Activated T-cell treated with anti-CD3 and anti-CD28 coated beads for 4 hours (primary cell): Measurements from ENCODE around the gene WRNIP1.
"Not testable (repeated sequence)": the region's sequence is repeated elsewhere in the genome, so short reads cannot be mapped to it uniquely, and the experiment has no call there.

Experiments
- DNase-seq: peaks from one replicate; pipeline ENCODE4 v3.0.0-alpha.2; 2020

WRNIP1 gene

DNA sequence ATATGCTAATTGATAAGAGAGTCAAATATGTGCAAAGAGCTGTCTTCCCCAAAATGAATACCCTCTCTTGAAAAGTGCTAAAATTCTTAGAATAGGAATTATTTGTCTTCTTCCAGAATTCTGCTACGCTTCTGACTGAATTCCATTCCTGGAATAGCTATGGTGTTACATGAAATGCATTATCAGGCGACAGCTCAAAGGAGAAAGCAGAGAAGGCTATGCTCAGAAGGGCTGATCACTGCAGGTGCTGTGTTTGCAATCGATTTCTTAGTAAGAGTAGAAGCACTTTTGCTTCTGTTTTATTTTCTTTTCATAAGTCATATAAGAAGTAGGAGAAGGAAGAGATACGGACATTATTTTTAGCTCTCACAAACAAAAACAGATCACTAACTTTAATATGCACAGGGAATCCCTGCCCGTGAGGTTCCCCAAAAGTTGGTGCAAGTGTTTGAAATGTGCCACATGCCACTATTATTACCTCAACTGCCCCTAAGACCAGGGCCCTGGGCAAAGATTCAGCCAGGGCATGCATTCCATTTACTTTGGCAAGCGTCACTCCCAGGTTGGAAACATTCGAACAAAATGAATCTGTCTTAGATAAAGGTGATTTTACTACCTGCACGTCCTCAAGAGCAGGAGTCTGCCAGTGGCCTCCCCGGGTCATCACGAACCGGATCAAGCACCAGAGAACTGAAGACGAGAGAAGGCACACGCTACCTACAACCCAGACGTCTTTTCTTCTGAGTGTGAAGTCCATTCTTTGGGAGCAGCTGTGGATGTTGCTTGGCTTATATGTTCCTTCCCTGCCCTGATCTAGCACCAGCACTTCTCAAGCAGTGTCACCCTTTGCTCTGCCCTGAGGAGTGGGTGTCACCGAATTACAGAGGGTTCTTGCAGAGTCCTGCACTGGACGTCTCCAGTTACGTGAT, 21.6 kb upstream of the WRNIP1 start:
- DNase-seq, result no peak

GRCh38 chr6:2744209-2744771, 20.9 kb upstream of the WRNIP1 start:
- no peak for DNase-seq

GRCh38 chr6:2744778-2745177, 20.4 kb upstream of the WRNIP1 start:
- DNase-seq, result no peak

- no peak for DNase-seq
Observed at GRCh38 chr6:2745246-2745645, 19.9 kb upstream of the WRNIP1 start.

DNA sequence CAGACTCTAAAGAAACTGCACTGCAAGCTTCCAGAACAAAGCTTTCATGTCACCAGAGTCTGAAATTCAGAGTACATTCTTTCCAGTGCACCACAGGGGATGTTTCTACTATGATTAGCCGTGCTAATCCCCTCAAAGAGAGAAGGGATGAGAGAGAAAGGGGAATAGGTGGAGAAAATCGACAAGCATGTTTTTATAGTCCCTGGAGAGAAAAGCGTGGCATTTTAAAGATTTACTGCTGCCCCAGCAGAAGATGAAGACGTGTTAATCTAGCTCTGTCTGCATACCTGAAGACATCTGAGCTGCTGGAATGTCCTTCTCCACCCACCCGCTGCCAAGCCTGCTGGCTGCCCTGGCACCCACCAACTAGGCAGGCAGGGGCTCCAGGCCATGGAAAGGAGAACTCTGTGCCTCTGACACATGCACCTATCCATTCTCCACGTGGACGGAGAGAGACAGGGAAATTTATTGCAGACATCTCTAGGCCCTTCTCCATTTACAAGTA, 18.6 kb upstream of the WRNIP1 start:
- DNase-seq, result no peak

DNA sequence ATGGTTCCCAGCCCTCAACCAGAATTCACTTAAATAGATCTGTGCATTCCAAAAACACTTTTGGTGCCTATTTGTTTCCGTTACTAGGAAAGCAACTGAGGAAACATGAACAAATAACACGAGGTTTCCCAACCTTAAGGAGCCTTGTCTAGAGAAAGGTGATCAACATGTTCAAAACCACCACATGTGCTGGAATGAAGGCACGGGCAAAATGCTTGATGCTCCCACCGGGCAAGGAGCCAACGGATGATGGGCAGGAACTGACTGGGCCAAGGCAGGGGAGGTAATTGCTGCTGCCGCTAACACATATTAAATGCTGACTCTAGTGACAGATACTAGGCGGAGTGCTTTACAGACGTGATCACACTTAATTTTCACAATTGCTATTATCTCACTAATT, 17.0 kb upstream of the WRNIP1 start:
- no peak for DNase-seq

DNA sequence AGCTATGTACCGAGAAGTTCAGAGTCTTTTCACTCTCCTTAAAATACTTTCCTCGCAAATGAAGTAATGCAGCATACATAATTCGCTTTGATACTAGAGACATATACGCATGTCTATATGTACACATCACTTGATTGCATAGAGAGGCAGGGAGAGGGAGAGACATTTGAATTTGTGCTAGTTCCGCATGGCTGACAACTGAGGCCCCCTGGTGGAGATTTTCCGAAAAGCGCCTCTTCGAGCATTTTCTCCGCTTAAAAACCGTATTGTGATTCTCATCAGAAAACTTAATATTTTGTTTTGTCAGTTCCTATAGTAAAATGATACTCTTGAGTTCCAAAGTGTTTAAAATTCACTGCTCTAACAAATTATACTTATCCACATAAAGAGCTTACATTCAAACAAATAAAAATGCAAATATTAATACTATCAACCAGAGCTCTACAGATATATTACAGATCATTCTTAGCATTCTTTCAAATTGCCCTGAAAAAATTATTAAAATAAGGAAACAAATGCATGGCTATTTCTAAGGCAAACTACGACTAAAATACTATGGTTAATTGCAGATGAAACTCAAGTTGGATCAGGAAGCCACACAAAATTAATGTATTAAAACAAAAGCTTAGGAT, 15.1 kb upstream of the WRNIP1 start:
- DNase-seq, result peak; percentile 68

- no peak for DNase-seq
Observed at GRCh38 chr6:2750832-2751231, 14.4 kb upstream of the WRNIP1 start, which contains the start of gene MYLK4. TSS of gene MYLK4 (minus strand) at chr6:2750922. CDS start at chr6:2749294, 1,628 bp downstream.

- no peak for DNase-seq
Observed at GRCh38 chr6:2751871-2752270, 13.3 kb upstream of the WRNIP1 start.

DNA sequence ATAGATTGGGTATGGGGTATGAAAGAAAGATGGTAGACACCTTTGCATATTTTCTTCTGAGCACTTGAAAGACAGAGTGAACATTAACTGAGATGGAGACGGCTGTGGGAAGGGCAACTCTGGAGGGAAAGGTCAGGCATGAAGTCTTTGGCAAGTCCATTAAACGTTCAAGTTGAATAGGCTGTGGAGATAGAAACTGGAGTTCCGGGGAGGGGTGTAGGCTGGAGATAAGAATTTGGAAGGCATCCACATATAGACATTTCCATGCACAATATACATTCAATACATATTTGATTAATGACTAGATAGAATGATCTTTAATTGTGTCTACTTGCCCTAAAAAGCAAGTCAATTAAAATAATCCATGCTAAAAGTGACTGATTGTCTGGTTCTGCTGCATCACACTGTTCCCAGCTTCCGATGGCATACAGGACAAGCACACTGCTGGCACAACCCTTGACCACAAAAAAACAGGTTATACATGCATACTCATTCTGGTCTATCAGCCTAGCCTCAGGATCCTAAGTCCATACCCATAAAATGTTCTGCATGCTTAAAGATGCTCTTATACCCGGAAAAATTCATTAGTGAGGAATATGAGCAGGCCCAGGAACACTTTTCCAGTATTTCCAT, 12.6 kb upstream of the WRNIP1 start:
- no peak for DNase-seq

GRCh38 chr6:2753110-2753489, 12.1 kb upstream of the WRNIP1 start:
- no peak for DNase-seq

- DNase-seq, result no peak
Observed at GRCh38 chr6:2753743-2754142, 11.4 kb upstream of the WRNIP1 start.

DNA sequence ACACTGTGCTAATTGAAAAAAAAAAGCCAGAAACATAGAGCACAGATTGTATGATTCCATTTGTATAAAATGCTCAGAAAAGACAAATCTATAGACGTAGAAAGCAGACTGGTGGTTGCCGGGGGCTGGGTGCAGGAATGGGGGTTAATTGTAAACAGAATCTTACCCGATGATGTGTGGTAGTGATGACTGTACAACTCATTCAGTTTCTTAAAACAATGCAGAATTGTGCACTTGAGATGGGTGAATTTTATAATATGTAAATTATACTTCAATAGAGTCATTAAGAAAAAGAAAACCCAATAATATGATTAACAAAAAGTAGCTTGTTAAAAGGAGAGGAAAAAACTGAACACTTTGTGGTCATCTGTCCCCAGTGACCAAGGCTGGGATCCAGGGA, 10.8 kb upstream of the WRNIP1 start:
- DNase-seq, result no peak

DNA sequence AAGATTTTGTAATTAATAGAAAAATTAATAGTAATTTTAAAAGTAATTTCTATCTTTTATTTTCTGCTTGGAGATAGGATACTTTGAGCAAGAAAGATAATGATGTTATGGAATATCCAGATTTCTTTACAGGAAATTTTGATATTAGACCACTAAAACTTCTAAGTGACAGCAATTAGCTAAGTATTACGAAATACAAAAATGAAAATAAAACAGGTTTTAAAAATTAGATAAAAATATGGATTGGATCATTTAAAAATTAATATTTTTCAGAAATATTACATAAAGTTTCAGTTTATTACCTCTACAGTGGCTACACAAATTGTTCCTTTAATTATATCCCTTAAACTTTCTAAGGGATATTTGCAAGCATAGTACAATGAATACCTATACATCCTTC, 10.3 kb upstream of the WRNIP1 start:
- DNase-seq, result no peak

- DNase-seq, result no peak
Observed at GRCh38 chr6:2755456-2755855, 9.7 kb upstream of the WRNIP1 start.

GRCh38 chr6:2756241-2756640, 9.0 kb upstream of the WRNIP1 start:
- no peak for DNase-seq

DNA sequence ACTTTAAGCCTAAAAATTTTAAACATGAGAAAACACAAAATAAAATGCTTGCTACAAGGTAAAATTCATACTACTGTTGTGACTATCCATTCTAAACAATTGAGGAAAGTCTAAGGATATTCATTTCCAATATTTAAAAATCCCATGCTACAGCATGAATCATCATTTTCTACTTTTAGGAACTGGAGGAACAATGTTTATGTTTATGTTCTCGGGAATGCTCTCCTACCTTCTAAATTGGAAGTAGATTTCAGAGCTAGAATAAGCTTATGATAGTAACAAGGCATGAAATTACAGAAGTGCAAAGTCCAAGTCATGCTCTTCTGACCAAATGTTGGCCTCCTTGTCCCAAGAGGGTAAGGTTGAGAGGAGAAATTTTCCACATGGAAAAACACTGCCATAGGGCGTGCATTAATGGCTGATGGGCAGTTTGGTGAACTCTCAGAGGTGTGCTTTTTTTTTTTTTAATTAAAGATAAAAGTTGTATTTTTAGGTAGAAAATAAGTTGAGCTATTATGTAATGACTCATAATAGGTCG, 8.4 kb upstream of the WRNIP1 start:
- no peak for DNase-seq

DNA sequence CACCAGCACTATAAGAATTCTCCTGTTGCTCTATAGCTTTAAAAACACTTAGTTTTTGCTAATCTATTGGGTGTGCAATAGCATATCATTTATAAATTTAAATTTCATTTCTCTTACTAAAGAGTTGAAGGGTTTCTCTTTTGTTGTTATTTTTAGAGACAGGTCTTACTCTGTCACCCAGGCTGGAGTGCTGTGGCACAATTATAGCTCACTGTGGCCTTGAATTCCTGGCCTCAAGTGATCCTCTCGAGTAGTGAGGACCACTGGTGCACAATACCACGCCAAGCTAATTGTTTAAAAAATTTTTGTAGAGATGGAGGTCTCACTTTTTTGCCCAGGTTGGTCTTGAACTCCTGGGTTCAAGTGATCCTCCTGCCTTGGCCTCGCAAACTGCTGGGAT, 6.2 kb upstream of the WRNIP1 start:
- no peak for DNase-seq

GRCh38 chr6:2760882-2761842, 4.0 kb upstream of the WRNIP1 start:
- DNase-seq, result no peak

- DNase-seq, result not testable (repeated sequence)
Observed at GRCh38 chr6:2762868-2763267, 2.3 kb upstream of the WRNIP1 start.

DNA sequence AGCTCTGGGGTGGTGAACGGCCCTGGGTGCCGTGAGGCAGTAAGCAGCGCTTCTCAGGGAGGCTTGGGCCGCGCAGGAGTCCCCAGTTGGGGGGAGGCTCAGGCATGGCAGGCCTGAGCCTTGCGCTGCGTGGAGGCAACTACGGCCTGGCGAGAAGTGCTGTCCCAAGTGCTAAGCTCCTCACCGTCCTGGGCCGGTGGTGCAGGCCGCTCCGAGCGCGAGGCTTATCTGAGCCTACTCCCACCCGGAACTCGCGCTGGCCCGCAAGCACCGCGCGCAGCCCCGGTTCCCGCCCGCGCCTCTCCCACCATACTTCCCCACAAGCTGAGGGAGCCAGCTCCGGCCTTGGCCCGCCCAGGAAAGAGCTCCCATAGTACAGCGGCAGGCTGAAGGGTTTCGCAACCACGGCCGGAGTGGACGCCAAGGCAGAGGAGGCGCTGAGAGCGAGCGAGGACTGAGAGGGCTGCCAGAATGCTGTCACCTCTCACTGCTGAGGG, 1.8 kb upstream of the WRNIP1 start:
- DNase-seq, result no peak
